SK-N-SH (cell line): ENCODE results near the gene EFNA3. TPM values are rescaled to one million over a fixed set of nuclear protein-coding genes. Genes with fewer than 3 reads are reported as not detected.

Source experiments
- CTCF ChIA-PET: fragments of 300-600, 350-600 bp; formaldehyde crosslinking; extraction: SDS; loops from one replicate; lab custom pipeline; 2021; lab: Yijun Ruan, JAX
- POLR2A ChIA-PET: fragments of 350-600 bp; sonication (Branson Sonifier 250); formaldehyde crosslinking; extraction: SDS; loops from one replicate; lab custom pipeline; 2020; ENCODE audit warnings: antibody characterized with exemption, inconsistent platforms; lab: Yijun Ruan, JAX
- DNase-seq: peaks from one replicate; pipeline ENCODE4 v3.0.0; 2012
- H2AFZ ChIP-seq: fragments of 200-600 bp; sonication (generic); 2 replicates; pipeline ENCODE4 v1.8.1; 2016; ENCODE audit warnings: antibody characterized with exemption, mild to moderate bottlenecking, low read depth
- H3F3A ChIP-seq: fragments of 200-600 bp; sonication (generic); replicated peaks from 2 replicates; pipeline ENCODE3; 2016; ENCODE audit warnings: antibody characterized with exemption, mild to moderate bottlenecking; ENCODE audit not compliant: insufficient read depth
- H3K27ac ChIP-seq, 2 experiments: fragments of 200-500 bp in 1 of 2; fragments of 200-600 bp in 1 of 2; sonication (Bioruptor generic) in 1 of 2; sonication (generic), shearing (Covaris generic) in 1 of 2; 2 replicates each; pipeline versions ENCODE4 v1.5.1 to v1.6.1; 2014 to 2016; ENCODE audit warnings: low read depth in 2 of 2, inconsistent platforms in 1 of 2, low read length in 1 of 2, mild to moderate bottlenecking in 1 of 2, mixed read lengths in 1 of 2
- H3K27me3 ChIP-seq: fragments of 200-600 bp; sonication (generic), shearing (Covaris generic); 2 replicates; pipeline ENCODE4 v1.6.1; 2016; ENCODE audit warnings: mixed run types; ENCODE audit not compliant: insufficient read depth
- H3K36me3 ChIP-seq, 2 experiments: fragments of 200-500 bp in 1 of 2; fragments of 200-600 bp in 1 of 2; sonication (Bioruptor generic) in 1 of 2; sonication (generic) in 1 of 2; replicated peaks in 1 of 2; 2 replicates each; pipeline versions ENCODE3 to v1.5.1; 2014 to 2016; ENCODE audit warnings: low read length in 1 of 2, mild to moderate bottlenecking in 1 of 2; ENCODE audit not compliant: insufficient read depth in 2 of 2, control insufficient read depth in 1 of 2
- H3K4me1 ChIP-seq, 2 experiments: fragments of 200-500 bp in 1 of 2; fragments of 200-600 bp in 1 of 2; sonication (Bioruptor generic) in 1 of 2; sonication (generic), shearing (Covaris generic) in 1 of 2; 2 replicates each; pipeline versions ENCODE4 v1.5.1 to v1.6.1; 2014 to 2016; ENCODE audit warnings: low read depth in 1 of 2, low read length in 1 of 2, mixed run types in 1 of 2; ENCODE audit not compliant: insufficient read depth in 2 of 2, control insufficient read depth in 1 of 2
- H3K4me2 ChIP-seq: fragments of 200-600 bp; sonication (generic), shearing (Covaris generic); 2 replicates; pipeline ENCODE4 v1.6.1; 2017; ENCODE audit warnings: mixed run types
- H3K4me3 ChIP-seq, 2 experiments: fragments of 200-500 bp in 1 of 2; fragments of 200-600 bp in 1 of 2; sonication (Bioruptor generic) in 1 of 2; sonication (generic), shearing (Covaris generic) in 1 of 2; 2 replicates each; pipeline versions ENCODE4 v1.5.1 to v1.8.1; 2014 to 2016; ENCODE audit warnings: low read depth in 2 of 2, inconsistent platforms in 1 of 2, low read length in 1 of 2, mild to moderate bottlenecking in 1 of 2, mixed read lengths in 1 of 2, moderate library complexity in 1 of 2
- H3K79me2 ChIP-seq: fragments of 200-600 bp; sonication (generic); 2 replicates; pipeline ENCODE4 v1.8.1; 2017; ENCODE audit warnings: mild to moderate bottlenecking; ENCODE audit not compliant: insufficient read depth
- H3K9ac ChIP-seq: fragments of 200-600 bp; sonication (generic); 2 replicates; pipeline ENCODE4 v1.6.1; 2017; ENCODE audit warnings: mixed run types
- H3K9me2 ChIP-seq: fragments of 200-600 bp; sonication (generic); 2 replicates; pipeline ENCODE4 v1.6.1; 2017; ENCODE audit warnings: mixed run types
- H3K9me3 ChIP-seq: fragments of 200-600 bp; sonication (generic); 2 replicates; pipeline ENCODE4 v1.6.1; 2017; ENCODE audit warnings: mixed run types, mild to moderate bottlenecking, moderate library complexity
- H4K20me1 ChIP-seq: fragments of 200-600 bp; sonication (generic); 2 replicates; pipeline ENCODE4 v1.6.1; 2017; ENCODE audit warnings: mild to moderate bottlenecking, mixed run types; ENCODE audit not compliant: insufficient read depth
- EP300 ChIP-seq, 2 experiments: IDR thresholded peaks; 2 replicates each; pipeline versions ENCODE4 v1.4.0 to v1.6.1; 2012; ENCODE audit warnings: borderline replicate concordance in 1 of 2, low read depth in 1 of 2, low read length in 1 of 2
- EZH2phosphoT487 ChIP-seq: fragments of 200-600 bp; sonication (generic); IDR thresholded peaks from 2 replicates; pipeline ENCODE4 v1.6.1; 2017; ENCODE audit warnings: low read depth, mixed run types, mild to moderate bottlenecking, antibody characterized with exemption, moderate library complexity, borderline replicate concordance
- GATA2 ChIP-seq: sonication (generic); formaldehyde crosslinking; IDR thresholded peaks from 2 replicates; pipeline ENCODE4 v1.5.0; 2020; ENCODE audit warnings: mild to moderate bottlenecking, missing genetic modification reagents
- NFIC ChIP-seq: IDR thresholded peaks from 2 replicates; pipeline ENCODE4 v1.4.0; 2012; ENCODE audit warnings: borderline replicate concordance
- POLR2AphosphoS5 ChIP-seq: IDR thresholded peaks from 2 replicates; pipeline ENCODE4 v1.6.1; 2012; ENCODE audit warnings: low read depth, low read length
- RAD21 ChIP-seq: IDR thresholded peaks from 2 replicates; pipeline ENCODE4 v1.6.1; 2012; ENCODE audit warnings: mild to moderate bottlenecking, low read length
- RFX5 ChIP-seq: IDR thresholded peaks from 2 replicates; pipeline ENCODE4 v1.6.1; 2012; ENCODE audit warnings: mild to moderate bottlenecking, improper control_type of control experiment, low read length
- RXRA ChIP-seq: IDR thresholded peaks from 2 replicates; pipeline ENCODE4 v1.4.0; 2012; ENCODE audit warnings: low read depth, mild to moderate bottlenecking, borderline replicate concordance
- SIN3A ChIP-seq: IDR thresholded peaks from 2 replicates; pipeline ENCODE4 v1.6.1; 2012; ENCODE audit warnings: low read depth, mild to moderate bottlenecking, low read length, moderate library complexity, borderline replicate concordance
- SMC3 ChIP-seq: IDR thresholded peaks from 2 replicates; pipeline ENCODE4 v1.6.1; 2012; ENCODE audit warnings: low read depth, low read length, improper control_type of control experiment
- TAF1 ChIP-seq: IDR thresholded peaks from 2 replicates; pipeline ENCODE4 v1.6.1; 2012; ENCODE audit warnings: low read depth, mild to moderate bottlenecking, low read length, moderate library complexity, borderline replicate concordance
- TCF12 ChIP-seq: IDR thresholded peaks from 2 replicates; pipeline ENCODE4 v1.4.0; 2012
- YY1 ChIP-seq: IDR thresholded peaks from 2 replicates; pipeline ENCODE4 v1.4.0; 2012; ENCODE audit warnings: low read depth, mild to moderate bottlenecking
- WGBS: methylation state at CpG from one replicate; pipeline ENCODE4 v1.1.6; 2017; ENCODE audit warnings: low lambda C conversion rate; 5-methylcytosine and 5-hydroxymethylcytosine counted together
- polyA plus RNA-seq, 3 experiments: library from polyadenylated mRNA; depleted of rRNA; stranded (reverse); fragments of >200 nt; gene quantifications; 2 replicates each; pipeline ENCODE4 v1.2.3, GENCODE V29; 2012
- TF ChIP-seq, protein P1 (sequence below): IDR thresholded peaks from 2 replicates; pipeline ENCODE4 v1.4.0; 2012; ENCODE audit warnings: low read depth, borderline replicate concordance
- TF ChIP-seq, protein P2 (sequence below): IDR thresholded peaks from 2 replicates; pipeline ENCODE4 v1.4.0; 2012; ENCODE audit warnings: low read depth, borderline replicate concordance
- TF ChIP-seq, protein P3 (sequence below): fragments of 150-350 bp; IDR thresholded peaks from 2 replicates; pipeline ENCODE4 v1.6.1; 2017; ENCODE audit warnings: antibody characterized with exemption, low read length, low read depth, borderline replicate concordance
- TF ChIP-seq, protein P4 (sequence below): IDR thresholded peaks from 2 replicates; pipeline ENCODE4; 2012

EFNA3 gene
- polyA plus RNA-seq, 1 of the 3 experiments (the other 2 are of a cell fraction) = 6.0 TPM

DNA sequence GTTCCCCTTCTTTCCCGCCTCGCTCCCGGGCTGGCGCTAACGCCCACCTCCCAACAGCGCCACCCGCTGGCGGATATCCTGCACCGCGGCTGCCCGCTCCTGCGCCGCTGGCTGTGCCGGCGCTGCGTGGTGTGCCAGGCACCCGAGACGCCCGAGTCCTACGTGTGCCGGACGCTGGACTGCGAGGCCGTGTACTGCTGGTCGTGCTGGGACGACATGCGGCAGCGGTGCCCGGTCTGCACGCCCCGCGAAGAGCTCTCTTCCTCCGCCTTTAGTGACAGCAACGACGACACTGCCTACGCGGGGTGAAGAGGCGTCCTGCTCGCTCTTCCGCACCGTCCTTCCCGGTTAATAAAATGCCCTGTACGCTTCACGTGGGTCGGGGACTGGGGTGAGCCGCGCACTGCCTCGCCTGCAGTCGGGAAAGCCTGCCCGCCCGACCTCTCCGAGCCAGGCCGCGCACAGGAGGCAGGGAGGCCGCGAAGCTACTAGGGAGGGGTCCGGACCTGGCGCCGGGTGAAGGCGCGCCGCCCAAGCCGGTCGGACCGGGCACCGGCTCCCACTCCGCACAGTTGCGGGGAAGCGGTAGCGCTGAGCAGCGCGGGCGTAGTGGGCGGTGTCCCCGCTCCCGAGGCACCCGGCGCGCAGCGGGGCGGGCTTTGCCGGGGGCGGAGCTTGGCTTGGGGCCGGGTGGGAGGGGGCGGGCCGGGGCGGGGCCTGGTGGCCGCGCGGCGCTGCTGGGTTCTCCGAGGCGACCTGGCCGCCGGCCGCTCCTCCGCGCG lies 27.9 kb upstream of the EFNA3 start, which contains the start of gene ADAM15 (continued):
- TF ChIP-seq SIN3A (no peak), YY1 (no peak), EZH2phosphoT487 (no peak), TCF12 (peak; percentile 30; the same call in 1 of the 2 replicates), TAF1 (peak; percentile 55; the same call in 1 of the 2 replicates), POLR2AphosphoS5 (0 out of 2 replicates have a peak, but pooled peaks have one; percentile 21), GATA2 (CRISPR knock-in tag) (no peak), EP300 (IDR thresholded peaks at IDR 0.05; ENCODE audit: borderline replicate concordance in 1 of 2, low read depth in 1 of 2, low read length in 1 of 2) (no peak), RXRA (no peak), RFX5 (no peak)
- TF ChIP-seq, protein P1, sequence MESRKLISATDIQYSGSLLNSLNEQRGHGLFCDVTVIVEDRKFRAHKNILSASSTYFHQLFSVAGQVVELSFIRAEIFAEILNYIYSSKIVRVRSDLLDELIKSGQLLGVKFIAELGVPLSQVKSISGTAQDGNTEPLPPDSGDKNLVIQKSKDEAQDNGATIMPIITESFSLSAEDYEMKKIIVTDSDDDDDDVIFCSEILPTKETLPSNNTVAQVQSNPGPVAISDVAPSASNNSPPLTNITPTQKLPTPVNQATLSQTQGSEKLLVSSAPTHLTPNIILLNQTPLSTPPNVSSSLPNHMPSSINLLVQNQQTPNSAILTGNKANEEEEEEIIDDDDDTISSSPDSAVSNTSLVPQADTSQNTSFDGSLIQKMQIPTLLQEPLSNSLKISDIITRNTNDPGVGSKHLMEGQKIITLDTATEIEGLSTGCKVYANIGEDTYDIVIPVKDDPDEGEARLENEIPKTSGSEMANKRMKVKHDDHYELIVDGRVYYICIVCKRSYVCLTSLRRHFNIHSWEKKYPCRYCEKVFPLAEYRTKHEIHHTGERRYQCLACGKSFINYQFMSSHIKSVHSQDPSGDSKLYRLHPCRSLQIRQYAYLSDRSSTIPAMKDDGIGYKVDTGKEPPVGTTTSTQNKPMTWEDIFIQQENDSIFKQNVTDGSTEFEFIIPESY = no peak

DNA sequence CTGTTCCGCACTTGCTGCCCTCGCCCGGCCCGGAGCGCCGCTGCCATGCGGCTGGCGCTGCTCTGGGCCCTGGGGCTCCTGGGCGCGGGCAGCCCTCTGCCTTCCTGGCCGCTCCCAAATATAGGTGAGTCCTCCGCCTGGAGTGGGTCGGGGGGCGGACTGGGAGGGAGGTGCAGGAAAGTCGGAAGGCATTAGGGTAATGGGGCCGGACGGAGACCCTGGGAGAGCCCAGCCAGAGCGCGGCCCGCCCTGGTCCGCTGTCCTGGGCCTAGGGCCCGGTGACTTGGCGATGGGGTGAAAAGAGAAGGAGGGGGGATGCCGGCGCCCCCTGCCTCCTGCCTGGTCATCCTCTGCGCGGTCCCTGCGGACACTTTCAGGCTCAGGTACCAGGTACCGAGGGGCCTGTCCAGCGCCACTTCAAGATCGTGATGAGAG lies 27.3 kb upstream of the EFNA3 start:
- peak overlapping the region; percentile 97 for H3K4me2 ChIP-seq

More for the DNA sequence above, 27.3 kb upstream of the EFNA3 start:
- Histone ChIP-seq H3K9me2 (no peaks in the 10 kb centered on the region), H3K36me3 (peaks cover 0 to 19% of the 10 kb centered on the region in 2 experiments), H3F3A (peaks cover 13% of the 10 kb centered on the region), H3K9ac (peak overlapping the region; percentile 74)
- 2% methylated on average over 9 of the region's 31 CpGs for WGBS
- POLR2A ChIA-PET = interaction anchor here (0.8 to 1.6 kb wide), 6 partner anchors 29 to 121 kb away, joined by 3 to 5 read pairs (median 4); partner anchors contain the start of genes KRTCAP2, LENEP, PBXIP1 and SHC1
- DNase-seq = no peak
- TF ChIP-seq, protein P2, sequence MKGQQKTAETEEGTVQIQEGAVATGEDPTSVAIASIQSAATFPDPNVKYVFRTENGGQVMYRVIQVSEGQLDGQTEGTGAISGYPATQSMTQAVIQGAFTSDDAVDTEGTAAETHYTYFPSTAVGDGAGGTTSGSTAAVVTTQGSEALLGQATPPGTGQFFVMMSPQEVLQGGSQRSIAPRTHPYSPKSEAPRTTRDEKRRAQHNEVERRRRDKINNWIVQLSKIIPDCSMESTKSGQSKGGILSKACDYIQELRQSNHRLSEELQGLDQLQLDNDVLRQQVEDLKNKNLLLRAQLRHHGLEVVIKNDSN = no peak
- TF ChIP-seq NFIC = no peak
- TF ChIP-seq SMC3 = 0 out of 2 replicates have a peak, but pooled peaks have one; percentile 1
- TF ChIP-seq POLR2AphosphoS5 = peak; percentile 37; the same call in 1 of the 2 replicates
- TF ChIP-seq RFX5 = no peak
- TF ChIP-seq, protein P3, sequence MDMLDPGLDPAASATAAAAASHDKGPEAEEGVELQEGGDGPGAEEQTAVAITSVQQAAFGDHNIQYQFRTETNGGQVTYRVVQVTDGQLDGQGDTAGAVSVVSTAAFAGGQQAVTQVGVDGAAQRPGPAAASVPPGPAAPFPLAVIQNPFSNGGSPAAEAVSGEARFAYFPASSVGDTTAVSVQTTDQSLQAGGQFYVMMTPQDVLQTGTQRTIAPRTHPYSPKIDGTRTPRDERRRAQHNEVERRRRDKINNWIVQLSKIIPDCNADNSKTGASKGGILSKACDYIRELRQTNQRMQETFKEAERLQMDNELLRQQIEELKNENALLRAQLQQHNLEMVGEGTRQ = no peak
- TF ChIP-seq, protein P4, sequence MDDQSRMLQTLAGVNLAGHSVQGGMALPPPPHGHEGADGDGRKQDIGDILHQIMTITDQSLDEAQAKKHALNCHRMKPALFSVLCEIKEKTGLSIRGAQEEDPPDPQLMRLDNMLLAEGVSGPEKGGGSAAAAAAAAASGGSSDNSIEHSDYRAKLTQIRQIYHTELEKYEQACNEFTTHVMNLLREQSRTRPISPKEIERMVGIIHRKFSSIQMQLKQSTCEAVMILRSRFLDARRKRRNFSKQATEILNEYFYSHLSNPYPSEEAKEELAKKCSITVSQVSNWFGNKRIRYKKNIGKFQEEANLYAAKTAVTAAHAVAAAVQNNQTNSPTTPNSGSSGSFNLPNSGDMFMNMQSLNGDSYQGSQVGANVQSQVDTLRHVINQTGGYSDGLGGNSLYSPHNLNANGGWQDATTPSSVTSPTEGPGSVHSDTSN = no peak
- peak; percentile 70 for TF ChIP-seq TAF1
- no peak for TF ChIP-seq YY1
- no peak for TF ChIP-seq RAD21
- TF ChIP-seq, all 33 proteins: peak for 3
- peaks cover 7 to 42% of the 10 kb centered on the region in 2 experiments for H3K4me1 ChIP-seq
- H3K9me3 ChIP-seq = no peaks in the 10 kb centered on the region
- H3K27ac ChIP-seq = peak overlapping the region; percentile 40 to 75
- H3K4me3 ChIP-seq = peak overlapping the region; percentile 84 to 98
- peaks cover 8% of the 10 kb centered on the region; the same call in 1 of the 2 replicates for H3K79me2 ChIP-seq
- no peaks in the 10 kb centered on the region for H4K20me1 ChIP-seq
- CTCF ChIA-PET = interaction anchor here (0.6 to 26.0 kb wide), 33 partner anchors 10 to 760 kb away, joined by 3 to 573 read pairs (median 4); partner anchors contain the start of genes EFNA3, EFNA4, KRTCAP2 and LENEP
- peak overlapping the region; percentile 79; the same call in 1 of the 2 replicates for H2AFZ ChIP-seq
- no peaks in the 10 kb centered on the region for H3K27me3 ChIP-seq
